ENCODE measurements around the gene SUSD4. TPM values are rescaled to one million over a fixed set of nuclear protein-coding genes. Genes with fewer than 3 reads are reported as not detected.

SUSD4 gene
- total and polyA plus RNA-seq, 10 of the 15 experiments (the other 5 are each of a cell fraction or from before 2014, with no cell fraction given), result 0.13 to 1.1 (median 0.26) TPM; not detected in 3

DNA sequence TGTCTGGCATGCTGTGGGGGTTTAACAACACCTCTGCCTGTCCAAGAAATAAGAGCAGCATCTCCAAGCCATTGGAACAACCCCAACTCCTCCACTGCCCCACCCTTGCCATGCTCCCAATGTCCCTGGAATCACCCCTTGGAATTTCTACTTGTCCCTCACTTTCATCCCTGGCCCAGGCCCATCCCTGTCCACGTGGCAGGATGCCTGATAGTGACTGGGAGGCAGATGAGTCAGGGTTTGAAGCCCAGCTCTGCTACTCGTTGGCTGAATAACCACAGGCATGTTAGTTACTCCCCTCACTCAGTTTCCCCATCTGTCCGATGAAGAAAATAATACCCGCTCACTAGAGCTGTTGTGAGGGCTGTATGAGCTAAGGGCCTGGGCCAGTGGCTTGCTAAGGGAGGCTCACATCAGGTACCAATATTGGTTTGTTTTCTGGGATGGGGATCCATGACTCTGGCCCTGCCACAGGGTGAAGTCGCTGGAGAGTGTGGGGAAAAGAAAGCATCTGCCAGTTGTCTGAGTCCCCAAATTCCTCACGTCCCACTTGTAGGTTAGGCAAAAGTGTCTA is 121.5 kb downstream of the SUSD4 start (continued):
- TF ChIP-seq MAX (IDR thresholded peaks at IDR 0.05; ENCODE audit: low read depth, low read length) (no peak), RB1 (IDR thresholded peaks at IDR 0.05; ENCODE audit: borderline replicate concordance) (no peak), CBFB (IDR thresholded peaks at IDR 0.05; ENCODE audit: low read depth) (no peak), IKZF1 (conservative IDR thresholded peaks at IDR 0.05) (no peak), CHD2 (IDR thresholded peaks at IDR 0.05; ENCODE audit: borderline replicate concordance, low read depth, low read length) (no peak), YY1 (IDR thresholded peaks at IDR 0.05; ENCODE audit: low read depth, low read length) (no peak), BCL11A (IDR thresholded peaks at IDR 0.05; ENCODE audit: low read depth, low read length) (no peak)

GRCh38 chr1:223240122-223240521 is 123.9 kb downstream of the SUSD4 start:
- no peaks in the 10 kb centered on the region for H3K36me3 ChIP-seq (ENCODE audit: control insufficient read depth in 2 of 2, insufficient read depth in 2 of 2, low read length in 1 of 2)
- TF ChIP-seq IRF4 (IDR thresholded peaks at IDR 0.05; ENCODE audit: low read depth, low read length), result no peak
- no peak for TF ChIP-seq NR2C1 (IDR thresholded peaks at IDR 0.05)
- TF ChIP-seq MXI1 (IDR thresholded peaks at IDR 0.05; ENCODE audit: low read depth, low read length), result no peak
- TF ChIP-seq RELA (IDR thresholded peaks at IDR 0.05; ENCODE audit: borderline replicate concordance, partially characterized antibody), result no peak
- no peak for TF ChIP-seq HSF1 (IDR thresholded peaks at IDR 0.05; ENCODE audit: low read depth, low read length)
- ATAC-seq (no peak), FAIRE-seq (no peak), DNase-seq (ENCODE audit: low read depth, low spot score) (no peak)
- H3K4me3 ChIP-seq, result no peak overlapping the region
- no peak overlapping the region for H3K9ac ChIP-seq (ENCODE audit: control insufficient read depth, insufficient read depth, low read length)
- ChIA-PET SMC1A (ENCODE audit: uncharacterized antibody, unreplicated experiment) (interaction anchor here (0.8 to 12.3 kb wide), 6 partner anchors 10 to 309 kb away, joined by 3 to 218 read pairs (median 4); partner anchors contain the start of gene TLR5), CTCF (interaction anchor here (0.7 to 12.8 kb wide), 5 partner anchors 31 to 117 kb away, joined by 3 to 406 read pairs (median 4); partner anchors contain the start of gene TLR5), RAD21 (ENCODE audit: unreplicated experiment) (interaction anchor here (1.4 to 5.4 kb wide), 4 partner anchors 65 to 108 kb away, joined by 4 to 83 read pairs (median 10); partner anchors contain the start of gene TLR5), POLR2A (interaction anchor here (1.6 kb wide), 1 partner anchor 106 kb away, joined by 5 read pairs; no protein-coding TSS in a partner anchor)
- H3K4me1 ChIP-seq (ENCODE audit: control insufficient read depth, insufficient read depth, low read length), result no peaks in the 10 kb centered on the region
- H3K27ac ChIP-seq (ENCODE audit: control insufficient read depth, insufficient read depth), result no peak overlapping the region
- no peak overlapping the region for H3K4me2 ChIP-seq (ENCODE audit: control insufficient read depth, insufficient read depth)
- no peaks in the 10 kb centered on the region; a peak in 1 of 4 replicates for H3K27me3 ChIP-seq (replicated peaks in 1 of 2; ENCODE audit: control insufficient read depth in 2 of 2, insufficient read depth in 2 of 2, low read length in 1 of 2)
- H3K9me3 ChIP-seq (replicated peaks; ENCODE audit: control insufficient read depth, insufficient read depth, low read length), result no peaks in the 10 kb centered on the region
- 0% methylated on average over 2 of the region's 2 CpGs for WGBS (ENCODE audit: insufficient coverage, insufficient replicate concordance, low lambda C conversion rate, missing lambda C conversion rate)
- no peaks in the 10 kb centered on the region for H4K20me1 ChIP-seq (ENCODE audit: control insufficient read depth, insufficient read depth)
- H2AFZ ChIP-seq (ENCODE audit: control insufficient read depth, low read depth, low read length), result no peak overlapping the region
- in situ Hi-C loops (cut with MboI) (no loop called here), intact Hi-C loops (cut with micrococcal nuclease; ENCODE audit: unreplicated experiment) (loop anchor here (5.0 kb wide), 3 partner anchors 158 to 448 kb away; no protein-coding TSS in a partner anchor)
- no peaks in the 10 kb centered on the region for H3K79me2 ChIP-seq (ENCODE audit: control insufficient read depth, insufficient read depth, low read length)
- BruUV-seq (replicated peaks), result TSS peak; percentile 70

Measured in GM12878 (cell line).